ENCODE measurements around the gene TMEM87B.
A peak's percentile ranks its signal among the peaks of the same experiment; 100 is the strongest.
"Not testable (repeated sequence)": the region's sequence is repeated elsewhere in the genome, so short reads cannot be mapped to it uniquely, and the experiment has no call there.

TMEM87B gene

DNA sequence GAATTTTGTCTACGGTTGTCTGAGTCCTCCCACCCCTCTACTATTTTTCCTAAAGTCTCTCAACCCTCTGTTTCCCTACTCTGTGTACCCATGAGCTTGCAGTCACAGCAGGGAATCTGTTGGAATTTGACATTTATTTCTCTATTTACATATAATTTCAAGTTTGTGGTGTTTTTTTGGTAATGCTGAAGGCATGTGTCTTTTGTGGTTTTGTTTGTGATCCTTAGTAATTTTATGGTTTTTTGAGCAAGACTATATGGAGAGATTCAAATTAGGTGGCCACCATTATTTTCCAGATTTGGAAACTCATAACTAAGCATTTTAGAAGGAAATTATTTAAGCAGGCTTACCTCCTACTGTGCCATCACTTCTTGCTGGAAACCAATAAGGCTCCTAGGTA, 55.9 kb downstream of the TMEM87B start:
- peaks cover 50 to 57% of the 10 kb centered on the region in 2 donors for H3K36me3 ChIP-seq (ENCODE audit: control insufficient read depth in 2 of 2, insufficient read depth in 2 of 2, low read length in 2 of 2)

GRCh38 chr2:112113354-112113753, 58.3 kb downstream of the TMEM87B start:
- not testable (repeated sequence) for H3K4me1 ChIP-seq (ENCODE audit: control insufficient read depth in 2 of 2, insufficient read depth in 2 of 2, low read length in 2 of 2); H3K4me3 ChIP-seq (ENCODE audit: low read length in 2 of 2); H3K9ac ChIP-seq (ENCODE audit: low read depth in 1 of 2, low read length in 2 of 2); H3K9me3 ChIP-seq (ENCODE audit: control insufficient read depth in 2 of 2, low read length in 2 of 2); H3K27ac ChIP-seq (ENCODE audit: low read depth in 2 of 2, low read length in 2 of 2); H3K27me3 ChIP-seq (ENCODE audit: control insufficient read depth in 2 of 2, insufficient read depth in 2 of 2, low read length in 2 of 2)
- peaks cover 55 to 57% of the 10 kb centered on the region in 2 donors for H3K36me3 ChIP-seq (ENCODE audit: control insufficient read depth in 2 of 2, insufficient read depth in 2 of 2, low read length in 2 of 2)

More for the DNA sequence above, 55.9 kb downstream of the TMEM87B start:
- Histone ChIP-seq H3K9me3 (ENCODE audit: control insufficient read depth in 2 of 2, low read length in 2 of 2) (no peaks in the 10 kb centered on the region), H3K9ac (ENCODE audit: low read depth in 1 of 2, low read length in 2 of 2) (no peak overlapping the region), H3K4me1 (ENCODE audit: control insufficient read depth in 2 of 2, insufficient read depth in 2 of 2, low read length in 2 of 2) (no peaks in the 10 kb centered on the region), H3K4me3 (ENCODE audit: low read length in 2 of 2) (no peak overlapping the region), H3K27ac (ENCODE audit: low read depth in 2 of 2, low read length in 2 of 2) (no peak overlapping the region), H3K27me3 (ENCODE audit: control insufficient read depth in 2 of 2, insufficient read depth in 2 of 2, low read length in 2 of 2) (no peaks in the 10 kb centered on the region)

- H3K36me3 ChIP-seq (ENCODE audit: control insufficient read depth in 2 of 2, insufficient read depth in 2 of 2, low read length in 2 of 2) = peaks cover 27 to 31% of the 10 kb centered on the region in 2 donors
- H3K9me3 ChIP-seq (ENCODE audit: control insufficient read depth in 2 of 2, low read length in 2 of 2) = no peaks in the 10 kb centered on the region
- H3K4me1 ChIP-seq (ENCODE audit: control insufficient read depth in 2 of 2, insufficient read depth in 2 of 2, low read length in 2 of 2) = no peaks in the 10 kb centered on the region
- H3K27ac ChIP-seq (ENCODE audit: low read depth in 2 of 2, low read length in 2 of 2) = no peak overlapping the region
- H3K9ac ChIP-seq (ENCODE audit: low read depth in 1 of 2, low read length in 2 of 2) = no peak overlapping the region
- H3K4me3 ChIP-seq (ENCODE audit: low read length in 2 of 2) = no peak overlapping the region
- H3K27me3 ChIP-seq (ENCODE audit: control insufficient read depth in 2 of 2, insufficient read depth in 2 of 2, low read length in 2 of 2) = no peaks in the 10 kb centered on the region
Measured at GRCh38 chr2:112118148-112118547, 63.1 kb downstream of the TMEM87B start.

DNA sequence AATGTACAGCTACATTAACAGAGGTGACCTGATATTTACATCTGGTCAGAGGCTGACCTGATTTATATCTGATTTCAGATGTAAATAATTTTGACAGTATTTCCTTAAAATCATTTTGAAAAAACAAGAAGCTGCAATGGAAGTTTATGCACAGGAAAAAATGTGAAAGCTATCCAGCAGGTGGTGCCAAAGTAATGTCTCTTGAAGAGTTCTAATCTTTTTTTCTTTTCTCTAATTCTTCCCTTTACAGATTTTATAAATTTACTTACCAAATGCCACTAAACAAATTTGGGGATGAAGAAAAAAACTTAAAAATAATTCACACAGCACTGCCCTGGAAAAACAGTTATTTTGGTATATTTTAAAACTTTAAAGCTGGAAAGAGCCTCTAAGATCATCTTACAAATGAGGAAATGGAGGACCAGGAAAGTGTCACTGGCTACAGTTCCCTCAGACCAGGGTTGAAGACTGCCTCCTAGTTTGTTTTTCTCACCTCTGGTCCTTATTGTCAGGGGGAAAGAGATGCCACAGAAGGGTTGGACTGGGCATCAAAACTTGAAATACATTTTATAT, 66.7 kb downstream of the TMEM87B start:
- peaks cover 18 to 22% of the 10 kb centered on the region in 2 donors for H3K36me3 ChIP-seq (ENCODE audit: control insufficient read depth in 2 of 2, insufficient read depth in 2 of 2, low read length in 2 of 2)
- no peaks in the 10 kb centered on the region for H3K4me1 ChIP-seq (ENCODE audit: control insufficient read depth in 2 of 2, insufficient read depth in 2 of 2, low read length in 2 of 2)
- no peak overlapping the region for H3K27ac ChIP-seq (ENCODE audit: low read depth in 2 of 2, low read length in 2 of 2)
- no peak overlapping the region for H3K4me3 ChIP-seq (ENCODE audit: low read length in 2 of 2)
- no peaks in the 10 kb centered on the region for H3K9me3 ChIP-seq (ENCODE audit: control insufficient read depth in 2 of 2, low read length in 2 of 2)
- H3K9ac ChIP-seq (ENCODE audit: low read depth in 1 of 2, low read length in 2 of 2) = no peak overlapping the region
- no peaks in the 10 kb centered on the region for H3K27me3 ChIP-seq (ENCODE audit: control insufficient read depth in 2 of 2, insufficient read depth in 2 of 2, low read length in 2 of 2)

GRCh38 chr2:112129060-112129459, 74.0 kb downstream of the TMEM87B start:
- Histone ChIP-seq H3K4me1 (ENCODE audit: control insufficient read depth in 2 of 2, insufficient read depth in 2 of 2, low read length in 2 of 2) (no peaks in the 10 kb centered on the region), H3K4me3 (ENCODE audit: low read length in 2 of 2) (no peak overlapping the region), H3K36me3 (ENCODE audit: control insufficient read depth in 2 of 2, insufficient read depth in 2 of 2, low read length in 2 of 2) (no peaks in the 10 kb centered on the region), H3K27me3 (ENCODE audit: control insufficient read depth in 2 of 2, insufficient read depth in 2 of 2, low read length in 2 of 2) (no peaks in the 10 kb centered on the region), H3K27ac (ENCODE audit: low read depth in 2 of 2, low read length in 2 of 2) (no peak overlapping the region), H3K9ac (ENCODE audit: low read depth in 1 of 2, low read length in 2 of 2) (no peak overlapping the region), H3K9me3 (ENCODE audit: control insufficient read depth in 2 of 2, low read length in 2 of 2) (no peaks in the 10 kb centered on the region)

DNA sequence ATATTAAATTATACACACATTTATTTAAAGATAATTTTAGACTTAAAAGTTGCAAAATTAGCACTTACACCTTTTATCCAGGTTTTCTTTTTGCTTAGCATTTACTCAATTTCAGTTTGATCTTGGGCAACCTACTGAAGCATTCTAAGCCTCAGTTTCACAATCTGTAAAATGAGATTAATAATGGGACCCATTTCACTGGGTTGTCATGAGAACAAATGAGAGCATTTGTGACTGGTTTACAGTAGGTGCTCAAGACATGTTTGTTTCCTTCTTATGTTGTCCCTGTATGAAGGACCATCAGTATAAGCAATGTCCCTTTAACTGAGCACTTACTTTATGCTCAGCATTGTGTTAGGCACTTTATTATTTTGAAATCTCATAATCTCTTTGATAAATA, 78.3 kb downstream of the TMEM87B start:
- no peaks in the 10 kb centered on the region for H3K9me3 ChIP-seq (ENCODE audit: control insufficient read depth in 2 of 2, low read length in 2 of 2)
- peaks cover 0 to 5% of the 10 kb centered on the region in 2 donors for H3K4me1 ChIP-seq (ENCODE audit: control insufficient read depth in 2 of 2, insufficient read depth in 2 of 2, low read length in 2 of 2)
- no peak overlapping the region for H3K27ac ChIP-seq (ENCODE audit: low read depth in 2 of 2, low read length in 2 of 2)
- H3K9ac ChIP-seq (ENCODE audit: low read depth in 1 of 2, low read length in 2 of 2) = no peak overlapping the region
- peaks cover 4 to 5% of the 10 kb centered on the region in 2 donors for H3K27me3 ChIP-seq (ENCODE audit: control insufficient read depth in 2 of 2, insufficient read depth in 2 of 2, low read length in 2 of 2)
- no peak overlapping the region for H3K4me3 ChIP-seq (ENCODE audit: low read length in 2 of 2)
- no peaks in the 10 kb centered on the region for H3K36me3 ChIP-seq (ENCODE audit: control insufficient read depth in 2 of 2, insufficient read depth in 2 of 2, low read length in 2 of 2)

- Histone ChIP-seq H3K9me3 (ENCODE audit: control insufficient read depth in 2 of 2, low read length in 2 of 2) (no peaks in the 10 kb centered on the region), H3K4me3 (ENCODE audit: low read length in 2 of 2) (no peak overlapping the region), H3K4me1 (ENCODE audit: control insufficient read depth in 2 of 2, insufficient read depth in 2 of 2, low read length in 2 of 2) (peaks cover 0 to 5% of the 10 kb centered on the region in 2 donors), H3K36me3 (ENCODE audit: control insufficient read depth in 2 of 2, insufficient read depth in 2 of 2, low read length in 2 of 2) (no peaks in the 10 kb centered on the region), H3K9ac (ENCODE audit: low read depth in 1 of 2, low read length in 2 of 2) (no peak overlapping the region), H3K27ac (ENCODE audit: low read depth in 2 of 2, low read length in 2 of 2) (no peak overlapping the region), H3K27me3 (ENCODE audit: control insufficient read depth in 2 of 2, insufficient read depth in 2 of 2, low read length in 2 of 2) (peaks cover 4 to 5% of the 10 kb centered on the region in 2 donors)
Measured at GRCh38 chr2:112134120-112134519, 79.1 kb downstream of the TMEM87B start.

GRCh38 chr2:112136096-112136495, 81.0 kb downstream of the TMEM87B start:
- H3K27me3 ChIP-seq (ENCODE audit: control insufficient read depth in 2 of 2, insufficient read depth in 2 of 2, low read length in 2 of 2) = peaks cover 4 to 10% of the 10 kb centered on the region in 2 donors
- peaks cover 0 to 5% of the 10 kb centered on the region in 2 donors for H3K4me1 ChIP-seq (ENCODE audit: control insufficient read depth in 2 of 2, insufficient read depth in 2 of 2, low read length in 2 of 2)
- no peaks in the 10 kb centered on the region for H3K36me3 ChIP-seq (ENCODE audit: control insufficient read depth in 2 of 2, insufficient read depth in 2 of 2, low read length in 2 of 2)
- no peak overlapping the region for H3K27ac ChIP-seq (ENCODE audit: low read depth in 2 of 2, low read length in 2 of 2)
- H3K9me3 ChIP-seq (ENCODE audit: control insufficient read depth in 2 of 2, low read length in 2 of 2) = no peaks in the 10 kb centered on the region
- H3K4me3 ChIP-seq (ENCODE audit: low read length in 2 of 2) = no peak overlapping the region
- no peak overlapping the region for H3K9ac ChIP-seq (ENCODE audit: low read depth in 1 of 2, low read length in 2 of 2)

DNA sequence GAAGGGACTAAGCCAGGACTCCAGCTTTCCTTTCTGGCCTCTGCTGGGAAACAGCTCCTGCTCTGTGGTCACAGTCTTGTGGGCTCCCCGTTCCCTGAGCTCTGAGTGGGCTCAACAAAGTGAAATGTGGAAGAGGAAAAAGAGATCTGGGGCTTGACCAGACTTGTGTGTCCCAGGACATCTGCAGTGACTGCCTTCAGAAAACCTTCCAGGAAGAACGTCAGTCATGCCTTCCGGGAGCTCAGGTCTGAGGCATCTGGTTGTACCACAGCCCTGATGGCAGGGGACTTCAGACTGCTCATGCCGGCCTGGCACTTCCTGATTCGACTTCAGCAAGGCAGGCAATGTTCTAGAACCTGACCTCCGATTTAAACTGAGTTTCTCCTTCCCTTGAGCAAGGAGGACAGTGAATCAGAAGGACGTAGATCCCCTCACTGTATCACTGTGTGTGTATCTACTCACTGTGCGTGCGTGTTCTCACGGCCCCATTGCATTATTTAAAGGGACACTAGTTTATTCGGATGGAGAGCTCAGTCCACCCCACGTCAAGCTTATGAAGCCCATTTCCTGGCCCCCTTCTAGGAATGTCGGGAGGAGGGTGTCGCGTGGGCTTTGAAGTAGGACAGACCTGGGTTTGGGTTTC, 82.6 kb downstream of the TMEM87B start:
- peaks cover 4 to 16% of the 10 kb centered on the region in 2 donors for H3K27me3 ChIP-seq (ENCODE audit: control insufficient read depth in 2 of 2, insufficient read depth in 2 of 2, low read length in 2 of 2)
- peak overlapping the region in 1 of 2 donors; percentile 30 for H3K9ac ChIP-seq (ENCODE audit: low read depth in 1 of 2, low read length in 2 of 2)
- H3K36me3 ChIP-seq (ENCODE audit: control insufficient read depth in 2 of 2, insufficient read depth in 2 of 2, low read length in 2 of 2) = no peaks in the 10 kb centered on the region
- no peaks in the 10 kb centered on the region for H3K9me3 ChIP-seq (ENCODE audit: control insufficient read depth in 2 of 2, low read length in 2 of 2)
- peaks cover 0 to 5% of the 10 kb centered on the region in 2 donors for H3K4me1 ChIP-seq (ENCODE audit: control insufficient read depth in 2 of 2, insufficient read depth in 2 of 2, low read length in 2 of 2)
- peak overlapping the region in 1 of 2 donors; percentile 32 for H3K27ac ChIP-seq (ENCODE audit: low read depth in 2 of 2, low read length in 2 of 2)
- H3K4me3 ChIP-seq (ENCODE audit: low read length in 2 of 2) = peak overlapping the region; percentile 52 to 72

GRCh38 chr2:112138159-112139032, 83.3 kb downstream of the TMEM87B start, which contains the start of gene FBLN7:
TSS of gene FBLN7 (plus strand) at chr2:112138385. CDS start at chr2:112138656, 271 bp downstream.
- Histone ChIP-seq H3K36me3 (ENCODE audit: control insufficient read depth in 2 of 2, insufficient read depth in 2 of 2, low read length in 2 of 2) (no peaks in the 10 kb centered on the region), H3K27ac (ENCODE audit: low read depth in 2 of 2, low read length in 2 of 2) (peak within 1 kb of the TSS in 1 of 2 donors; percentile 32), H3K4me3 (ENCODE audit: low read length in 2 of 2) (peak within 1 kb of the TSS; percentile 52 to 72), H3K27me3 (ENCODE audit: control insufficient read depth in 2 of 2, insufficient read depth in 2 of 2, low read length in 2 of 2) (peaks cover 4 to 16% of the 10 kb centered on the region in 2 donors), H3K9ac (ENCODE audit: low read depth in 1 of 2, low read length in 2 of 2) (peak within 1 kb of the TSS in 1 of 2 donors; percentile 30), H3K9me3 (ENCODE audit: control insufficient read depth in 2 of 2, low read length in 2 of 2) (no peaks in the 10 kb centered on the region), H3K4me1 (ENCODE audit: control insufficient read depth in 2 of 2, insufficient read depth in 2 of 2, low read length in 2 of 2) (peaks cover 0 to 5% of the 10 kb centered on the region in 2 donors)

Data from mucosa of rectum (tissue), 2 donors.